SHP77 treated with DMSO at 0.1 percent for 48 hours (cell line): ENCODE data around the gene KIF2A.
"Not testable (repeated sequence)": the region's sequence is repeated elsewhere in the genome, so short reads cannot be mapped to it uniquely, and the experiment has no call there.

Experiments
- DNase-seq: peaks from one replicate; lab custom pipeline; 2025; lab: John Stamatoyannopoulos, UW

The KIF2A gene

DNA sequence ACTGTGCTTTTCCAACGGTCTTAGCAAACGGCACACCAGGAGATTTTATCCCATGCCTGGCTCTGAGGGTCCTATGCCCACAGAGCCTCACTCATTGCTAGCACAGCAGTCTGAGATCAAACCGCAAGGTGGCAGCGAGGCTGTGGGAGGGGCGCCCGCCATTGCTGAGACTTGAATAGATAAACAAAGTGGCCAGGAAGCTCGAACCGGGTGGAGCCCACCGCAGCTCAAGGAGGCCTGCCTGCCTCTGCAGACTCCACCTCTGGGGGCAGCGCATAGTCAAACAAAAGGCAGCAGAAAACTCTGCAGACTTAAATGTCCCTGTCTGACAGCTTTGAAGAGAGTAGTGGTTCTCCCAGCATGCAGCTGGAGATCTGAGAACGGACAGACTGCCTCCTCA, 14.2 kb upstream of the KIF2A start:
- DNase-seq, result not testable (repeated sequence)

DNA sequence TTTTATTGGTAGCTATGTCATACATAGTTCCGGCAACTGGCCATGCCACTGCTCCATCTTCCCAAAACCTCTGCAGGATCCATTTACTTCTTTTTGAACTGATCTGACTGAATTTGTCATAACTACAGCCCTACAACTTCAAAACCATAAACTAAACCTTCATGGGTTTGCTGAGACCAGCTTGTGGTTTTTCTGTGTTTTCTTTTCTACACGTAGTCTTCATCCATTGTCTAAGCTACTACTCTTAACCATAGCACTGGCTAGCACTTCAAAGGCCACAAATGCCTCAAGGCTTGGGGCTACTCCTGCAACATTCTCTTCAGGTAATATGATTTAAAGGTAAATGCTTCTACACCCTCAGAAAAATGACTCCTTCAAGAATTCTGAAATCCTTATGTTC, 9.0 kb upstream of the KIF2A start:
- DNase-seq, result no peak

DNA sequence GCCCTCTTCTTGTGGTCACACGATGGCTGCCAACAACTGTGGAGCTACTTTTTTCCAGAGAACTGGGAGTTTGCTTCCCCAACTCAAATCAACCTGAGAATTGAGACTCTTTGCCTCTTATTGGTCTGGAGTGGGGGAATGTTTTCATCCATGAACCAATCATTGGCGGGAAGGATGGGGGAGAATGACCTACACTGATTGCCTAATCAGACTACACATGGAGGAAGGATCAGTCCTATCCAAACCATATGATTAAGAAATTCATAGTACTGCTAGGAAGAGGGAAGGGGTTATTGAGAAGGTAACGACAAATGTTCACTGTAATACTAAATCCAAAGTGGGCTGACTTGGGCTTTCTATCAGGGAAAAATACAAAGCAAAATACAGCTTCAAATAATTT, 7.9 kb upstream of the KIF2A start:
- DNase-seq, result no peak

DNA sequence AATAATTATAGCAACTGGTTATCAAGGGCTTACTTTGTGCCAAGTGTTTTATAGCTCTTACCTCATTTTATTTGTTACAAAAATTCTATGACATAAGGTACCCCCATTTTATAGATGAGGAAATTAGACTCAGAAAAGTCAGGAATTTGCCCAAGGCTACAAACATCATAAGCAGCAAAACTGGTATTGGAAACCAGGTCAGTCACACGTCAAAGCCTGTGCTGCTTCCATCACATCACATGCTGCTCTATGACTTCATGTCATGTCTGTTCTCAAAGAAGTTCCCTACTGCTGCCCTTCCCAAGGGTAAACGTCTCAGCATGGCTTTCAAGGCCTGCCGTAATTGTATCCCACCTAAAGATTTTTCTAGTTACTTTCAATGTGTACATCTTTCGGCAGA, 6.9 kb upstream of the KIF2A start:
- no peak for DNase-seq

DNA sequence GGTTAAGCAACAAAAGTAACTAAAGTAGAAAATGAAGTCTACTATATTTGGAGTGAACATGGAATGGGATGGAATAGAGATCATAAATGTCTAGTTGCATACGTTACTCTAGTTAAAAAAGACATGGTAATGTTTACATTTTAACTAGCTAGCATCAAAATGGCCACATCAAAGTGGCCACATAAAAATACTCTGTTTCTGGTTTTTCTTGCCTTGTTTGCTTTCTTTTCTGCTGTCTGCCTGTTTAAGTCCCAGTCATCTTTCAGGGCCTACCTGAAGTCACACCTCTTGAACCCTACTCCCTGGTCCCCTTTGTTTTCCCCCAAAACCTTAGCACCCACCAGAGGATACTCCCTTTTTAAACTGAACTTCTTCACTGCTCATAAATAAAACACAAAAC, 6.4 kb upstream of the KIF2A start:
- no peak for DNase-seq

DNA sequence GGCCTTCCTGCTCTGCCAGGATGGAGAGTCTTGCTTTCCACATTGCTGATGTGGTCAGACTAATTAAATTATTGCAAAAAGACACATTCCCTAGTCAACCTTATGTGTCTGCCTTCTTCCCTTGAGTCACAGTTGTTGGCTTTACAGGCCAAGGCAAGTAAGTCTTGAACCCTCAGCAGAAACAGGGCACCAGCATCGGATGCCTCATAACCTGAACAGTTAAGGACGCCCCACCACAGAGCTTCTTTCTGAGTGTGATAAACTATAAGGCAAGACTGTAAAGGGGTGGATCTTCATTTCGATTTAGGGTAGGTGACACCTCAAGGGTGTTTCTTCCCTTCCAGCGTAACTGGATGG, 670 bp upstream of the KIF2A start:
- DNase-seq, result no peak

DNA sequence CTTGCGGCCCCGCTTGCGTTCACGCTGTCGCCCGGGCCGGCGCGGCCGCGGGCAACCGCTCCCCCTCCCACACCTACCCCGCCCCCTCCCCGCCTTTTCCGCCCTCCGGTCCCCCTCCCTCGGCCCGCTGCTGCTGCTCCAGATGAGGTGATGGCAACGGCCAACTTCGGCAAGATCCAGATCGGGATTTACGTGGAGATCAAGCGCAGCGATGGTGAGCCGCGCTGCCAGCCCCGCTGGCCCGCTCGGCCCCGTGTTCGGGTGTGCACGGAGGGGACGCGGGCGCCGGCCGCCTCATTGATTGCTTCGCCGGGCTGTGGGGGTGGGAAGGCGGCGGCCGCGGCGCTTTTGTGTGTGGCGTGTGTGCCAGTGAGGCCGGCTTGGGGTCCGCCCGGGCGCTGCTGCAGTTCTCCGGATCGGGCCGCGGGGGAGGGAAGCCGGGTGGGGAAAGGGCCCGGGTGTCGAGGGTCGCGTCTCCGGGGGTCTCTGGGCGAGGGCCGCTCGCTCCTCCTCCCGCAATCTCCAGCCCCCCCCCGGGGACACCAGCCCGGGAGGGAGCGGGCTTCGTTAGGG, 403 bp downstream of the KIF2A start:
- peak; percentile 33 for DNase-seq

DNA sequence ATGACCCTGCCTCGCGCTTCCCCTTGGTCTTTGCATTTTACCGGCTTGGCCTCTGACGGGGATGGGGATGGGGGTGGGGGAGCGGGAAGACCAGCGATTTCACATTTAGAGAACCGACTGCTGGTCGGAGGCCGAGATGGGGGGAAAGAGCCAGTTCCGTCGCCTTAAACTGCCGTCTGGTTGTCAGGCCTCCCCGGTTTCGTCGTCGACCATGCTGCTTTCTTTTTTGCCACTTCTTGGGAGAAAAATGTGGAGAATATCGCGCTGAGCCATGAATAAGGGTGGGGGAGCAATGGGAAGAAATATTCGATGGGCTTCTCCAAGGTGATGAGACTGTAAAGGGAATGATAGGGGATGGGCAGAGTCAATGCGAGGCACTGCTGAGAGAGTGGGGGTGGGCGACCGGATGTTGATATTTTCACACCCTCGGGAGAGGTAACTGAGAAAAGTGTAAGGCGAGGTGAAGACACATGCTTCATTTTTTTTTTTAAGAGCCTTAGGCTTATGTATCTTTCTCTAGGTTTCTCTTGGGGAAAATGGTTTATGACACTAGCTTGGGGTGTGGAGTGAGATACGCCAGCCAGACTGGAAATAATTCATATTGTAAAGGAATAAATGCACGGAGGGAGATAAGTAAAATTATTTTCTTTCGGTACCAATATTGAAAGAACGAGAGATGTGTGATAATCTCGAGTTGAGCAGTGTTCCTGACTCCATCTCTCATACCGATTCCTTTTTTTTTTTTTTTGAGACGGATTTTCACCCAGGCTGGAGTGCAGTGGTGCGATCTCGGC, 1.1 kb downstream of the KIF2A start:
- peak; percentile 33 for DNase-seq

DNA sequence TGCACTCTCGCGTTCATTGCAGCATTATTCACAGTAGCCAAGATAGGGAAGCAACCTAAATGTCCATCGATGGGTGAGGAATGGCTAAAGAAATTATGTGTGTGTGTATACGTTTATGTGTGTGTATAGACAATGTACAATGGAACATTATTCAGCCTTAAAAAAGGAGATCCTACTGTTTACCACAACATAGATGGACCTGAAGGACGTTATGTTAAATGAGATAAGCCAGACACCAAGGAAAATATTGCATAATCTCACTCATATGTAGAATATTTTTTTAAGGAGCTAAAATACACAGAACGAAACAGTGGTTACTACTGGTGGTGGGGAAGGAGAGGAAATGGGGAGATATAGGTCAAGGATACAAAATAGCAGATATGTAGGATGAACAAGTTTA, 2.4 kb downstream of the KIF2A start:
- no peak for DNase-seq

DNA sequence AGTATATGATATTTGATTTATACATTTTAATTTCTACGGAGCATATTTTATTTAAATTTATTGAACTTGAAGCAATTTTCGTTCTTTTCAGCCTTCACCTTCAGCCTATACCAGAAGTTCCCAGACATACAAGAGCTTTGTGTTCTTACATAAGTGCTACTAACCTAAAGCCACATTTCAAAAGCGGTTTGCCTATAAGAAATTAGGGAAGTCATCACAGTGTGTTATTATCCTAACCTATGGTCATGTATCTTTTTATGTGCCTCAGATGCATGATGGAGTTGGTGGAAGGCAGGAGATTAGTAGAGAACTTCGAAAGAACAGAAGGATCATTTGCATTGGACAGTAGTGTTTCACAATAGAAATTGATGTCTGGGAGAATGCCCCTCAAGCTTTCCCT, 3.1 kb downstream of the KIF2A start:
- no peak for DNase-seq

DNA sequence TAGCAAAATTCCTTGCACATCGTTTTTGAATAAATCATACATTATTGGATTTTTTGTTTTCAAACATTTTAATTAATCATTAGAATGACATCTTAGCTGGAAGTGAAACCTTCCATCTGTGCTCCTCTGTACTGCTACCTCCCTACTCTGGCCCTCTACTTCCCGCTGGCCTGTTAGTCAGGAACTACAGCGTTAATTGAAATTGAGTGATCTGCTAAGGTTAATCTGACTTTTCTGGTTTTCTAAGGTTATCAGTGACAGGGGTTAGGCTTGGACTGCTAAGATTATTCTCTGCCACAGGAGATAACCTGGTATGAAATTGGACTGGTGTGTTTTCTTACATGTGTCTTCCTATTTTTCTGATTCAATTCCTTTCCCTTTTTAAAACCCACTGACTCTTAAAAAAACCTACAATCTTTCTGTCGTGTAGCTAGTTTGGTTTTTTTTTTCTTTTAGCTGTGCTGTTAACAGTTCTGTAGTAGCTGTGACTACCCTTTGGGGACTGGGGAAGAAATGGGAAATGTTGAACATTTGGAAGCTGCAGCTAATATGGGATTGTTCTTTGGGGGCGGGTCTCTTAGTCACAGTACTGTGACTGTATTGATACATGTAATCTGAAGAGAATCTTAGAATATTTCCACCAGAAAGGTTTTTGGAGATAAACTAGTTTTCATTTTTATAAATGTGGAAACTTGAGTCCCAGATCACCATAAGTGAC, 4.6 kb downstream of the KIF2A start:
- DNase-seq, result no peak

DNA sequence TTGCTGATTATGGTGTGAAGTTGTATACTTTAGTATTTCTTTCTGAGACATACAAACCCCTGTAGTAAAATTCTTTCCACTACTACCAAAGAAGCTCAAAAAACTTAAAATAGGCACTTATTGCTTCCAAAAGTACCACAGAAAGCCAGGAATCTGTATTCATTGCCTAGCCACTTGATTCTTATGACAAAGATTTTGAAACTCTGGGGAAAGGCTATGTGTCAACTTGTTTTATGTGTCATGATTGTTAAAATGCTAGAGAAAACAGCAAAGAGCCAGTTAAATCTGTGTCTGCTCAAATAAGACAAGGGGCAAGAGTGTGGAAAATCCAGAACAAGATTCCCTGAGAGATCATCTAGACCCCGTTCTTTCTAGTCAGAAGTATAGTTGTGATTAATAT, 6.0 kb downstream of the KIF2A start:
- no peak for DNase-seq

DNA sequence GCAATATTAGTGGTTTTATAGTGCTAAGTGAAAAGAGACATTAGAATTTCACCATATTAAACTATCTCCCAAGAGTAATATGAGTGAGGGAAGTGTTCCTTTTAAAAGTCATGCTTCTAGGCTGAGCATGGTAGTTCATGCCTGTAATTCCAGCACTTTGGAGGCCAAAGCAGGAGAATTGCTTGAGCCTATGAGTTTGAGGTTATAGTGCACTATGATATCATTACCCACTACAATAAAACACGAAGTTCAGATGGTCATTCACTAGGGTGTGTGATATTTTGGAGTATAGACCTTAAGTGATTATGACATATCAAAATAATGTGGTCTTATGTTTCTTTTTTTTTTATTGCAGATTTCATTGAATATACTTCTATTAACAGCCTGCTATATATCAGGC, 6.7 kb downstream of the KIF2A start:
- no peak for DNase-seq

DNA sequence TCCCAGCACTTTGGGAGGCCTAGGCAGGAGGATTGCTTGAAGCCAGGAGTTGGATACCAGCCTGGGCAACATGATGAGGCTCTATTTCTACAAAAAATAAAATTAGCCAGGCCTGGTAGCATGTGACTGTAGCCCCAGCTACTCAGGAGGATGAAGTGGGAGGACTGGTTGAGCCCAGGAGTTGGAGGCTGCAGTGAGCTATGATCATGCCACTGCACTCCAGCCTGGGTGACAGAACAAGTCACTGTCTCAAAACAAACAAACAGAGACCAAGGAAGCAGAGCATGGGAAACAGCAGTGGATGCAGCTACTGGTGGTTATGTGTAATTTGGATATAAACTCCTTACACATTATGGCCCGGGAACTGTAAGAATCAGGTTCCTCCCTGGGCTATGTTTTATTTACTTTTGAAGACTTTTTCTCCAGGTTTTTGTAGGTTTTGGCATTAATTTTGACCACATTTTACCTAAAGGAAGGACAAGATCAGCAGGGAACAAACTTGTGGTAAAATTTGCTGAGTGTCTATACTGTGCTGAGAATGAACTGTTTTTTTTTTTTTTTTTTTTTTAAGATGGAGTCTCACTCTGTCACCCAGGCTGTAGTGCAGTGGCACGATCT, 8.3 kb downstream of the KIF2A start:
- DNase-seq, result no peak

DNA sequence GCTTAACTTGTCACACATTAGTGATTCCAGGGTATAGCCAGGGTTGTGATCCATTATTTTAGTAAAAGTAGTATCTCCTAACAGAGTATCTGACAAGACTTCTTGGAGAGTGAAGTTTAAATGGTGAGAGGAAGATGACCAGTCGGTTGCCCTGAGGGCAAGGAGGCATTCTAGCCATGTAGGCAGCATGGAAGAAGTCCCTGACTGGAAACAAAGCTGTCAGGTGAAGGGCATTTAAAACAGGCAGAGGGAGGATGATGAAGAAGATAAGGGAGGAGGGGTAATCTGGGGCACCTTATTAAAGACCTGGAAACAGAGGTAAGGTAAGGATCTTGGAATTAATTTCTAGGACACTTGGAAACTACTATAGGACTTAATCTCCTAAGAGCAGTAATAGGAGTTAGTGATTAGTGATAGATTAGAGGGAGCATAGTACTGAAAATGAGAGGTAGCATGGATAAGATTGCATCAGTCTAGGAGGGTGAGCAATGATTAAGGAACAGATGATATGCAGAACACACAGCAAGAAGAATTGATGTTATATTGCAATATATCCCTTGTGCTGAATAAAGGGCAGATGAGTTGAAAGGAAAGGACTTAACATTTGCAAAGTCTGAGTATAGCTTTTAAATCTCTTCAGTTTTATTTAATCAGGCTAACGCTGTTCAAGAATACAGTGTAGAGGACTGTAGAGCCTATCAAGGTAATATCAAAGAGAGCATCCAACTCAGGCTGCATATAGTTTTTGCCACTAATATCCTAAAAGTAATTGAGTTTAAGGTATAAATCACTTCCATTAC, 9.6 kb downstream of the KIF2A start:
- no peak for DNase-seq

DNA sequence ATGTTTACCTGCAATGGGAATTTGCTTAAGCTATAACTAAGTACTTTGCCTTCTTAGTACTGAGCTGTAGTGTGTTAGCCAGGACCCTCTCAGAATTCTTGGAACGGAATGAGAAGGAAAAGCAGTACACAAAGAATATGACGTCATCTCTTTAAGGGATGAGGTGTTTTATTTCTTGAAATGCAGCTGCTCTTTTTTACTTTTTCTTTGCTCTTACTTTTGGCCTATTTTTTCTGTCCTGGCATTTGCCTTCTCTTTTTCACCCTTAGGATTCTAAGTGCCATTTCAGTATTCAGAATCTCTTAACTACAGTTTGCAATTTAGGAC, 10.1 kb downstream of the KIF2A start:
- no peak for DNase-seq

DNA sequence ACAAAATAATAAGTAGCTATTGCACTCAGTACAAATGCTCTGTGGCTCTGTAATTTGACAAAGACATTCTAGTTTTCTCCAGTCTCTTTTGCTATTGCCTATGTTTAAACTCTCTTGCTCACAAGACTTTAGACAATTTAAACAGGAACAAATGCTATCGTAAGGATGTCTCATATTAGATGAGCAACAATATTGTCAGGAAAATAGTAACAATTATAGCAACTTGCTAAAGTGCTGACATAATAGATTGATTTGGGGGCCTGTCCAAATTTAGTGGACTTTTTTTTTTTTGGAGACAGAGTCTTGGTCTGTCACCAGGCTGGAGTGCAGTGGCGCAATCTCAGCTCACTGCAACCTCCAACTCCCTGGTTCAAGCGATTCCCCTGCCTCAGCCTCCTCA, 11.8 kb downstream of the KIF2A start:
- no peak for DNase-seq

DNA sequence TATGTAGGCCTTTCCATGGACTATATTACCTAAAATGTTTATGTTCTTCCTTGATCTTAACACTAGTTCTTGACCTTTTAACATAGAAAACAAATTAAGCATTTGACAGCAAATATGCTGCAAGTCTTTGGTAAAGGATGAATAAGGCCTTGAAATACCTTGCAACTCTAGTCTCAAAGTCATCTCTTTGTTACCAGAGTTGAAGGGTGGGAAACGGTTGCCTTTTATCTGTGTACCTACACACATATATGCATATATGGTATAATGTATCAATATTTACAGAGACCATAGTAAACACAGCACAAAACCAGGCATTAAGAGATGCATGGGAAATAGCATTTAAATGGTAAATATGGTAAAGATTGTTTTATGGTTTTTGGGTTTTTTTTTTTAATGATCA, 16.5 kb downstream of the KIF2A start:
- DNase-seq, result no peak

DNA sequence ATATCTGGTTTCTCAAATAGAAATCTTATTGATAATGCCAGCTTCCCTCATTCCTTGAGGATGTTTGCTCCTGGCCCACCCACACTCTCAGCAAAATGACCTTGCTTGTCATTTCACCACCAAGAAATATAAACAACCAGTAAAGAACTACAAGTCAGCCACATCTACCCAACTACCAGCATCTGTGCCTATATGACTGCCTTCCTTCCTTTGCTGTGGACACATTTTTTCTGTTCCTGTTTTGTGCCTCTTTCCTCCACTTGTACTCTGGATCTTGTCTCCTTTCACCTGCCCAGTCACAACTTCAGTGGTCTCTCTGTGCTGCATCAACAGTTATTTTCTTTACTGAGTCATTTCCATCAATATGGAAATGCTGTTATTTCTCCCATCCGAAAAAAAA, 20.3 kb downstream of the KIF2A start:
- no peak for DNase-seq

DNA sequence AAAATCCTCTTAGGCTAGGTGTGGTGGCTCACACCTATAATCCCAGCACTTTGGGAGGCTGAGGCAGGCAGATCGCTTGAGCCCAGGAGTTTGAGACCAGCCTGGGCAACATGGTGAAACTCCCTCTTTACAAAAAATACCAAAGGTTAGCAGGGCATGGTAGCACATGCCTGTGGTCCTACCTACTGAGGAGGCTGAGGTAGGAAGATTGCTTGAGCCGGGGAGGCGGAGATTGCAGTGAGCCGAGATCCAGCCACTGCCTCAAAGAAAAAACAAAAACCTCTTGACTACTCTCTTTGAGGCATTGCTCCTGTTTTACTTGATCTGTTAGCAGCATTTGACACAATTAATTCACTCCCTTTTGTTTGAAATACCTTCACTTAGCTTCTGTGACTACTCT, 20.7 kb downstream of the KIF2A start:
- DNase-seq, result no peak

DNA sequence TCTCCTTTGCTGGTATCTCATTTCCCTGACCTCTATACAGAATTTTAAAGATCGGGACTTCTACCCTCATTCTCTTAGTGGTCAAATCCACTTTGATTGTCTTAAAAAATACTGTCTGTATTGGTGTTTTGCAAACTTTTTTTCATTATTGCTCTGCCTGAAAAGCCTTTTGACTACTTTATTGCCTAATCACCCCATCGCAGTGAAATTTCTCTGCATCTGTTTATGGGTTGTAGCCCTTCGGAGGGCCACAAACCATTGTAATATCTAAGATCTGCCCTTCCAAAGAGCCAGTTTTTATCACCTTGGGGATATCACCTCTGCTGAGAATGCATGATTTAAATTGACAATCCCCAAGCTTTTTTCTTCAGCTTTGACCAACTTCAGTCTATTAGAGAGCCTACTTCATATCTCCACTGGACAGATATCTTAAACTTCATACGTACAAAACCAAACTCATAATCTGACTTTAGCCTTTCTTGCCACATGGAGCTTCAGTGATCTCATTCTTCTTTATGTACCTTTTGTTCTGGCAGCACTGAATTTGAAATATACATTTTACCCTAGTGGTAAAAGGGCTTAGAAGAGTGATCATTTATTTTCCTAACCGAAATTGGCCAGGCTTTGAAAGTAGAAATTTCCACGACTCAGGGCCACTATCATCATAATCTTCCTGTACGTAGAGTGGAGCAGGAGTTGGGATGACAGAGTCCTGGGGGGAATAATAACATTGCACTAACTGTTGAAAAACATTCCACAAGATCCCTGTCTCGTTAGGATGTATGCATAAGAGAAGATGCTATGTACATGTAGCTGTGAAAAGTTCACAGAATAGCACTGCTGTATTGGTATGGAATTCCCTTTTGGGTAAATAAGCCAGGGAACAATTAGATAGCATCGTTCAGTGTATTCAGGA, 21.4 kb downstream of the KIF2A start:
- no peak for DNase-seq
